ENCODE results near the gene SLC39A3. TPM values are rescaled to one million over a fixed set of nuclear protein-coding genes. Genes with fewer than 3 reads are reported as not detected.

The SLC39A3 gene
- total and polyA plus RNA-seq, 2 donors (not counting 1 experiment from before 2014, with no cell fraction given) = 23.9 to 28.2 TPM

DNA sequence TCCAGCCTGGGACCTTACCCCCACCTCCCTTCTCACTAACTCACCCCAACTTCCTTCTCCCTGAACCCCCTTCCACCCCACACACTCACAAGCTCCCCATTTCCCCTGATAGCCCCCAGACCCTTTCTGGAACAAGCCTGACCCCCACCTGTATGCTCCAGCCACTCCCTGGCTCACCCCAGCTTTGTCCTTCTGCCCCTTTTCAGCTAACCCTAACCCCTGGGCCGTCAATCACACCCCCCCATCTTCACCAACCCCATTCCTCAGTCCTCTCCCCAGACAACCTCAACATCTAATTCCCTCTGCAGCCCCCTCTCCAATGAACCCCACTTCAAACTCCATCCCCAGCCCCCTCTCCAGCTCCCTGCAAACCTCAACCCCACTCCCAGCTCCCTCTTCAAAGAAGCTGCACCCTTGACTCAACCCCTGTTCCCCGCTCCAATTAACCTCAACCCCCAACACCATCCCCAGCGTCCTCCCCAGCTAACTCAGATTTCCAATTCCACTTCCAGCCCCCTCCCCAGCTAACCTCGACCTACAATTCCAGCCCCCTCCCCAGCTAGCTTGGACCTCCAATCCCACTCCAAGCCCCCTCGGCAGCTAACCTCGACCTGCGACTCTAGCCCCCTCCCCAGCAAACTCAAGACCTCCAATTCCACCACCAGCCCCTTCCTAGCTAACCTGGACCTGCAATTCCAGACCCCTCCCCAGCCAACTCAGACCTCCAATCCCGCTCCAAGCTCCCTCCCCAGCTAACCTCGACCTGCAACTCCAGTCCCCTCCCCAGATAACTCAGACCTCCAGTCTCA lies 38.3 kb downstream of the SLC39A3 start:
- Histone ChIP-seq H3K36me3 (ENCODE audit: control insufficient read depth, insufficient read depth, low read length) (no peaks in the 10 kb centered on the region), H3K27me3 (ENCODE audit: control insufficient read depth, insufficient read depth, low read length) (peaks cover 11% of the 10 kb centered on the region)

DNA sequence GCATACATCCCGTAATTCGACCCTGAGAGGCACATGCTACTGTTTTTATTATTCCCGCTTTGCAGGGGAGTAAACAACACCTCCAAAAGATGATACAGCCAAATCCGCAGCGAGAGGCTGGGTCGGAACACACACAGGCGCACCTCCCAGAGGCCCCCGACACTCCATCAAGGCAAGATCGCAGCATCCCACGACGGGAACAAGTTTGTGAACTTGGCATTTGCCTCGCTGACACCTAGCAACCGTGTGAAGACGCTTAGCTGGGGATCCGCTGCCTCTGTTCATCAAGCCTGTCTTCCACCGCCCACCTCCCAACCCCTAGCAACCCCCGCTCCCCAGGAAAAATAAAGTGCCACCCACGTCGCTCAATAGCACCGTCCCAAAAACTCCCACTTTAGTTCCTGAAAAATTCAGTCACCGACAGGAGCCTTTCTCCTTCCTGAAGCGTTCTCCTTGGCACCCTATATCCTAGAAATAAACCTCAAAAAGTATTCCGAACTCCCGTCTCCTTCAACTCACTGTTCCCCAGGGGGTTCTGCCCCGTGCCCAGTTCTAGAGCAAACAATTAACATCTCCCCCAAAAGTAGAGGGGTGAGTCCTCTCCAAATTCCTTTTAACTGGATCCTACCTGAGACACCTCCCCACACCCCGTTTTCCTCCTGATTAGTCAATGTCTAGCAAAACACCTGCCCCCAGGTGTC lies 39.0 kb downstream of the SLC39A3 start:
- H3K4me2 ChIP-seq (ENCODE audit: extremely low read depth, insufficient read depth, low read length) = no peak overlapping the region
- peaks cover 11% of the 10 kb centered on the region for H3K27me3 ChIP-seq (ENCODE audit: control insufficient read depth, insufficient read depth, low read length)
- TF ChIP-seq, protein P1, sequence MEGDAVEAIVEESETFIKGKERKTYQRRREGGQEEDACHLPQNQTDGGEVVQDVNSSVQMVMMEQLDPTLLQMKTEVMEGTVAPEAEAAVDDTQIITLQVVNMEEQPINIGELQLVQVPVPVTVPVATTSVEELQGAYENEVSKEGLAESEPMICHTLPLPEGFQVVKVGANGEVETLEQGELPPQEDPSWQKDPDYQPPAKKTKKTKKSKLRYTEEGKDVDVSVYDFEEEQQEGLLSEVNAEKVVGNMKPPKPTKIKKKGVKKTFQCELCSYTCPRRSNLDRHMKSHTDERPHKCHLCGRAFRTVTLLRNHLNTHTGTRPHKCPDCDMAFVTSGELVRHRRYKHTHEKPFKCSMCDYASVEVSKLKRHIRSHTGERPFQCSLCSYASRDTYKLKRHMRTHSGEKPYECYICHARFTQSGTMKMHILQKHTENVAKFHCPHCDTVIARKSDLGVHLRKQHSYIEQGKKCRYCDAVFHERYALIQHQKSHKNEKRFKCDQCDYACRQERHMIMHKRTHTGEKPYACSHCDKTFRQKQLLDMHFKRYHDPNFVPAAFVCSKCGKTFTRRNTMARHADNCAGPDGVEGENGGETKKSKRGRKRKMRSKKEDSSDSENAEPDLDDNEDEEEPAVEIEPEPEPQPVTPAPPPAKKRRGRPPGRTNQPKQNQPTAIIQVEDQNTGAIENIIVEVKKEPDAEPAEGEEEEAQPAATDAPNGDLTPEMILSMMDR (conservative IDR thresholded peaks at IDR 0.05 in 1 of 2, IDR thresholded peaks at IDR 0.05 in 1 of 2; ENCODE audit: low read depth in 1 of 2, low read length in 2 of 2) = no peak
- TF ChIP-seq EZH2 (IDR thresholded peaks at IDR 0.05; ENCODE audit: low read length, missing control alignments) = peak; percentile 21
- no peak for DNase-seq (ENCODE audit: low read depth in 2 of 2)
- H3K9me3 ChIP-seq (ENCODE audit: control insufficient read depth, insufficient read depth, low read depth, low read length) = no peaks in the 10 kb centered on the region
- no peaks in the 10 kb centered on the region for H3K4me1 ChIP-seq (ENCODE audit: control insufficient read depth, extremely low read depth, insufficient read depth, low read length)
- no peaks in the 10 kb centered on the region for H4K20me1 ChIP-seq (ENCODE audit: control insufficient read depth, extremely low read depth, insufficient read depth, low read length)
- H2AFZ ChIP-seq (ENCODE audit: low read length) = no peak overlapping the region
- no peaks in the 10 kb centered on the region for H3K79me2 ChIP-seq (ENCODE audit: control insufficient read depth, insufficient read depth, low read length)
- no peak overlapping the region for H3K9ac ChIP-seq (ENCODE audit: insufficient read depth, low read length)
- no peaks in the 10 kb centered on the region for H3K36me3 ChIP-seq (ENCODE audit: control insufficient read depth, insufficient read depth, low read length)
- no peak overlapping the region for H3K27ac ChIP-seq (ENCODE audit: insufficient read depth, low read length)
- no peak overlapping the region for H3K4me3 ChIP-seq (replicated peaks in 1 of 4; ENCODE audit: control extremely low read depth in 1 of 4, insufficient read depth in 1 of 4, low read depth in 3 of 4, low read length in 4 of 4)

More for the DNA sequence above, 38.3 kb downstream of the SLC39A3 start:
- Histone ChIP-seq H3K9me3 (ENCODE audit: control insufficient read depth, insufficient read depth, low read depth, low read length) (no peaks in the 10 kb centered on the region), H4K20me1 (ENCODE audit: control insufficient read depth, extremely low read depth, insufficient read depth, low read length) (no peaks in the 10 kb centered on the region), H2AFZ (ENCODE audit: low read length) (no peak overlapping the region), H3K4me2 (ENCODE audit: extremely low read depth, insufficient read depth, low read length) (no peak overlapping the region), H3K79me2 (ENCODE audit: control insufficient read depth, insufficient read depth, low read length) (no peaks in the 10 kb centered on the region), H3K4me3 (replicated peaks in 1 of 4; ENCODE audit: control extremely low read depth in 1 of 4, insufficient read depth in 1 of 4, low read depth in 3 of 4, low read length in 4 of 4) (no peak overlapping the region), H3K9ac (ENCODE audit: insufficient read depth, low read length) (no peak overlapping the region), H3K4me1 (ENCODE audit: control insufficient read depth, extremely low read depth, insufficient read depth, low read length) (no peaks in the 10 kb centered on the region), H3K27ac (ENCODE audit: insufficient read depth, low read length) (no peak overlapping the region)
- DNase-seq (ENCODE audit: low read depth in 2 of 2) = no peak
- TF ChIP-seq, protein P1 (conservative IDR thresholded peaks at IDR 0.05 in 1 of 2, IDR thresholded peaks at IDR 0.05 in 1 of 2; ENCODE audit: low read depth in 1 of 2, low read length in 2 of 2) = no peak
- TF ChIP-seq EZH2 (IDR thresholded peaks at IDR 0.05; ENCODE audit: low read length, missing control alignments) = no peak

DNA sequence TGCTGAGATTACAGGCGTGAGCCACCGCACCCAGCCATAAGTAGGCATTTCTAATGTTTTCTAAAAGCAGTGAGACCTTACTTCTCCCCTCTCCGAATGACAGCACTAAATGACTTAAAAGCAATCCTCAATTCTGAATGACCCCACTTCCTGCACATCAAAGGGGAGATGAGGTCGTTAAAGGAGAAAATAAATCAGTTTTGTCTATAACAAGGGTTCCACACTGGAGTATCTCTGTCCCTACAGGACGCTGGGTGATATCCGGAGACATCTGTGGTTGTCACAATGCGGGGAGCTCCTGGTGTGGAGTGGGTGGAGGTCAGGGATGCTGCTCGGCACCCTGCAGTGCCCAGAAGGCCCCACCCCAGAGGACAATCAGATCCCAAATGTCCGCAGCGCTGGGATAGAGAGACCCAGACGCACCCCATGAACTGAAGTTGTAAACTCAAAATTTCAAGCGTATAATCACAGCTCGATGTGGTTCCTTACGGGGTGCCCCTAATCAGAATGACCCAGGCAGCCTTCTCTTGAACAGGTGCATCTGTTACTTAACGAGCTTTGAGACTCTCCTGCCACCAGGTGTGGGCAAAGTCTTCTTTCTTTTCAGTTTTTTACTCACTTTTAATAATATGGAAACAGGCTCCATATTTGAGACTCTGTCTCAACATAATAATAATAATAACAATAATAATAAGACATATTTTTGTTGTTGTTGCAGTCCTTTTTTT lies 40.2 kb downstream of the SLC39A3 start:
- no peaks in the 10 kb centered on the region for H3K4me1 ChIP-seq (ENCODE audit: control insufficient read depth, extremely low read depth, insufficient read depth, low read length)
- no peak overlapping the region for H2AFZ ChIP-seq (ENCODE audit: low read length)
- H3K36me3 ChIP-seq (ENCODE audit: control insufficient read depth, insufficient read depth, low read length) = no peaks in the 10 kb centered on the region
- H4K20me1 ChIP-seq (ENCODE audit: control insufficient read depth, extremely low read depth, insufficient read depth, low read length) = no peaks in the 10 kb centered on the region
- H3K9ac ChIP-seq (ENCODE audit: insufficient read depth, low read length) = no peak overlapping the region
- peaks cover 11% of the 10 kb centered on the region for H3K27me3 ChIP-seq (ENCODE audit: control insufficient read depth, insufficient read depth, low read length)
- no peak for DNase-seq (ENCODE audit: low read depth in 2 of 2)
- no peaks in the 10 kb centered on the region for H3K9me3 ChIP-seq (ENCODE audit: control insufficient read depth, insufficient read depth, low read depth, low read length)
- H3K4me2 ChIP-seq (ENCODE audit: extremely low read depth, insufficient read depth, low read length) = no peak overlapping the region
- no peak overlapping the region for H3K4me3 ChIP-seq (replicated peaks in 1 of 4; ENCODE audit: control extremely low read depth in 1 of 4, insufficient read depth in 1 of 4, low read depth in 3 of 4, low read length in 4 of 4)
- no peak overlapping the region for H3K27ac ChIP-seq (ENCODE audit: insufficient read depth, low read length)
- no peak for TF ChIP-seq EZH2 (IDR thresholded peaks at IDR 0.05; ENCODE audit: low read length, missing control alignments)
- TF ChIP-seq, protein P1 (conservative IDR thresholded peaks at IDR 0.05 in 1 of 2, IDR thresholded peaks at IDR 0.05 in 1 of 2; ENCODE audit: low read depth in 1 of 2, low read length in 2 of 2) = no peak
- H3K79me2 ChIP-seq (ENCODE audit: control insufficient read depth, insufficient read depth, low read length) = no peaks in the 10 kb centered on the region
